AG09309 (cell line): ENCODE measurements around the gene NOL3.
A peak's percentile ranks its signal among the peaks of the same experiment; 100 is the strongest.

Source experiments
- DNase-seq: peaks from one replicate; pipeline ENCODE4 v3.0.0-alpha.2; 2010; ENCODE audit warnings: low read depth
- H3K4me3 ChIP-seq: 2 replicates; pipeline ENCODE4 v1.5.1; 2011; ENCODE audit warnings: mild to moderate bottlenecking, low read depth, low read length, moderate library complexity; ENCODE audit not compliant: control insufficient read depth
- TF ChIP-seq, protein P1 (sequence below): IDR thresholded peaks from 2 replicates; pipeline ENCODE4 v1.5.1; 2011; ENCODE audit warnings: mild to moderate bottlenecking, low read depth, low read length, inconsistent platforms; ENCODE audit not compliant: insufficient read depth, control insufficient read depth; ENCODE audit errors: missing control alignments

The NOL3 gene

DNA sequence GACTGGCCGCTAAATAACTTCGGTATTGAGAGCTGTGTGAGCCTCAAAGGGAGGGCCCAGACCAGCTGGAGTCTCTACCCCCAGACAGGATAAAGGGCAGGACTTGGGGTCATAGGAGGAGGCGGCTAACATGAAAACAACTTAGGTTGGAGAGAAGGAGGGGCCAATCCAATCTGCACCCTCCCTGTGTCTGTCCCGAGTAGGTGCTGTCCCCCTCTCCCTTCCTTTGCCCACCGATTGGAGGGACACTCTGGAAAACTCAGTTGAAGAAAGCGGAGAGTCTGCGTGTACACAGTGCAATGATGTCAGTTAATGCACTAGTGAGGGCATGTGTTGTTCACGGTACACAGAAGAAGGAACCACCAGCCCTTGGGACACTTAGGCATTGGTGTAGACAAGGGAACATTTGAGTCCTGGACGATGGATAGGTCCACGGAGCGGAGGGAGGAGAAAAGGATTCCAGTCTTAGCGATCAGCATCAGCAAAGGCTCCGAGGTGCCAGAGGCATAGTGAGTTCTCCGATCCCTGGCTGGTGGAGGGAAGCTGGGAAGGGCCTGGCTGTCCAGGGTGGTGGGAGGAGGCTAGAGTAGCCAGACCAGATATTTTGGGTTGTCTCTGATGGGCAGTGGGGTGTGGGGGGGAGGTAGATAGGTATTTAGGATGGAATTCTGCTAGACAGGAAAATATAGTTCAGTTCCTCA is 761 bp downstream of the NOL3 start:
- DNase-seq: no peak
- TF ChIP-seq, protein P1, sequence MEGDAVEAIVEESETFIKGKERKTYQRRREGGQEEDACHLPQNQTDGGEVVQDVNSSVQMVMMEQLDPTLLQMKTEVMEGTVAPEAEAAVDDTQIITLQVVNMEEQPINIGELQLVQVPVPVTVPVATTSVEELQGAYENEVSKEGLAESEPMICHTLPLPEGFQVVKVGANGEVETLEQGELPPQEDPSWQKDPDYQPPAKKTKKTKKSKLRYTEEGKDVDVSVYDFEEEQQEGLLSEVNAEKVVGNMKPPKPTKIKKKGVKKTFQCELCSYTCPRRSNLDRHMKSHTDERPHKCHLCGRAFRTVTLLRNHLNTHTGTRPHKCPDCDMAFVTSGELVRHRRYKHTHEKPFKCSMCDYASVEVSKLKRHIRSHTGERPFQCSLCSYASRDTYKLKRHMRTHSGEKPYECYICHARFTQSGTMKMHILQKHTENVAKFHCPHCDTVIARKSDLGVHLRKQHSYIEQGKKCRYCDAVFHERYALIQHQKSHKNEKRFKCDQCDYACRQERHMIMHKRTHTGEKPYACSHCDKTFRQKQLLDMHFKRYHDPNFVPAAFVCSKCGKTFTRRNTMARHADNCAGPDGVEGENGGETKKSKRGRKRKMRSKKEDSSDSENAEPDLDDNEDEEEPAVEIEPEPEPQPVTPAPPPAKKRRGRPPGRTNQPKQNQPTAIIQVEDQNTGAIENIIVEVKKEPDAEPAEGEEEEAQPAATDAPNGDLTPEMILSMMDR: no peak
- H3K4me3 ChIP-seq: peak overlapping the region; percentile 50

DNA sequence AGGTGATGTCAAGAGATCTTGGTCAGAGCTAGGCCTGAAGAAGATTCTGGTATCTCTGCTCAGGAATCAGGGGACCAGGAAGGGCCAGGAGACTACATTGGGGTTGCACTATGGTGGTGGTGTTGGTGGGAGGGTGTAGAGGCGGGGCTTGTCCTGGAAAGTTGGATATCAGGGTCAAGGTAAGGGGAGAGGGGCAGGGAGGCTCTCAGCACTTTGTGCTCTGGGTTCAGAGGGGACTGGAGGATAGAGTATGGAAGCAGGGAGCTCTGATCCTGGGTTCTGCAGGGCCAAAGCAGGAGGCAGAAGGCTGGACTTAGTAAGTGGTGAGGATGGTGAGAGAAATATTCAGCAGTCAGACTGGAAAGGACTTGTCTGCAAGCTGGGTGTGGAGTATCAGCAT is 3.0 kb downstream of the NOL3 start:
- DNase-seq: no peak
- TF ChIP-seq, protein P1: no peak
- H3K4me3 ChIP-seq: peak overlapping the region; percentile 66

DNA sequence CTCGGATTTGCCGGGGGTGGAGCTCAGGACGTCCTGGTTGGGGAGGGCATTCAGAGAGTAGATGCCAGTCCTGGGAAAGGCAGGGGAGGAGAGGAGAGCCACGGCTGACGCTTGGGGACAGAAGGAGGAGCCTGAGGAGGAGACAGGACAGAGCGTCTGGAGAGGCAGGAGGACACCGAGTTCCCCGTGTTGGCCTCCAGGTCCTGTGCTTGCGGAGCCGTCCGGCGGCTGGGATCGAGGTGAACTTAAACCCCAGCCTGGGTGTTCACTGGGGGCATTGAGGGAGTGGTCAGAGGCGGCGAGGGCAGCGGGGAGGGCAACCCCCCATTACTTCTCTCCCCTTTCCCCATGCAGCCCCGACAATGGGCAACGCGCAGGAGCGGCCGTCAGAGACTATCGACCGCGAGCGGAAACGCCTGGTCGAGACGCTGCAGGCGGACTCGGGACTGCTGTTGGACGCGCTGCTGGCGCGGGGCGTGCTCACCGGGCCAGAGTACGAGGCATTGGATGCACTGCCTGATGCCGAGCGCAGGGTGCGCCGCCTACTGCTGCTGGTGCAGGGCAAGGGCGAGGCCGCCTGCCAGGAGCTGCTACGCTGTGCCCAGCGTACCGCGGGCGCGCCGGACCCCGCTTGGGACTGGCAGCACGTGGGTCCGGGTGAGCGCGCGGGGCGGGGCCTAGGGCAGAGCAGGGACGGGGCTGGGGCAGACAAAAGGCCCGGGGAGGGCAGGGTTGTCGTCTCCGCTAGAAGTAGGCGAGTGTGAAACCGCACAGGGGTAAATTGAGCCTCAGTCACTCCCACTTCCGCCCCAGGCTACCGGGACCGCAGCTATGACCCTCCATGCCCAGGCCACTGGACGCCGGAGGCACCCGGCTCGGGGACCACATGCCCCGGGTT is 3.7 kb downstream of the NOL3 start:
- TF ChIP-seq, protein P1: peak; percentile 41
- H3K4me3 ChIP-seq: peak overlapping the region; percentile 66
- no peak for DNase-seq

DNA sequence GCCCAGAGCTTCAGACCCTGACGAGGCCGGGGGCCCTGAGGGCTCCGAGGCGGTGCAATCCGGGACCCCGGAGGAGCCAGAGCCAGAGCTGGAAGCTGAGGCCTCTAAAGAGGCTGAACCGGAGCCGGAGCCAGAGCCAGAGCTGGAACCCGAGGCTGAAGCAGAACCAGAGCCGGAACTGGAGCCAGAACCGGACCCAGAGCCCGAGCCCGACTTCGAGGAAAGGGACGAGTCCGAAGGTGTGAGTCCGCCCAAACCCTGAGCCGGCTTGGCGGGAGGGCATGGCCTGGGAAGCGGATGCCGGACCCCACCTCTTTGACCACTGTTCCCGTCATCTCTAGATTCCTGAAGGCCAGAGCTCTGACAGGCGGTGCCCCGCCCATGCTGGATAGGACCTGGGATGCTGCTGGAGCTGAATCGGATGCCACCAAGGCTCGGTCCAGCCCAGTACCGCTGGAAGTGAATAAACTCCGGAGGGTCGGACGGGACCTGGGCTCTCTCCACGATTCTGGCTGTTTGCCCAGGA is 4.4 kb downstream of the NOL3 start:
- peak overlapping the region; percentile 66; the same call in 1 of the 2 replicates for H3K4me3 ChIP-seq
- no peak for DNase-seq
- TF ChIP-seq, protein P1: no peak

DNA sequence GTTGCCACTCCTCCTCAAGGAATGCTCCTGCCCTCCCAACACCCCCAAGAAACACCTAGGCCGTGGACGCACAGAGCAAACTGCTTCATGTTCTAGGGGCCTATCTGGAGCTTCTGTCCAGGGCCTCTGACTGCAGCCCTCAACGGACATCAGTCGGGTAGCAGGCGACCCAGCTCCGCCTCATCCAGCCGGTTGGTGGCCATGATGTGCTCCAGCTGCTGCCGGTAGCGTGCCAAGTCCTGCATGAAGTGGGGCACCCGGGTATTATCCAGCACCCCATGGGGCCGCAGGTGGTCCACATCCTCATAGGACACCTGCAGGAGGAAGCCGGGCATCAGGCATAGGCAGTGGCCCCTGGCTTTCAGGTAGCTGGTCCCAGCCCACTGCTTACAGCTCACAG is 6.3 kb downstream of the NOL3 start:
- no peak for DNase-seq
- TF ChIP-seq, protein P1: no peak

DNA sequence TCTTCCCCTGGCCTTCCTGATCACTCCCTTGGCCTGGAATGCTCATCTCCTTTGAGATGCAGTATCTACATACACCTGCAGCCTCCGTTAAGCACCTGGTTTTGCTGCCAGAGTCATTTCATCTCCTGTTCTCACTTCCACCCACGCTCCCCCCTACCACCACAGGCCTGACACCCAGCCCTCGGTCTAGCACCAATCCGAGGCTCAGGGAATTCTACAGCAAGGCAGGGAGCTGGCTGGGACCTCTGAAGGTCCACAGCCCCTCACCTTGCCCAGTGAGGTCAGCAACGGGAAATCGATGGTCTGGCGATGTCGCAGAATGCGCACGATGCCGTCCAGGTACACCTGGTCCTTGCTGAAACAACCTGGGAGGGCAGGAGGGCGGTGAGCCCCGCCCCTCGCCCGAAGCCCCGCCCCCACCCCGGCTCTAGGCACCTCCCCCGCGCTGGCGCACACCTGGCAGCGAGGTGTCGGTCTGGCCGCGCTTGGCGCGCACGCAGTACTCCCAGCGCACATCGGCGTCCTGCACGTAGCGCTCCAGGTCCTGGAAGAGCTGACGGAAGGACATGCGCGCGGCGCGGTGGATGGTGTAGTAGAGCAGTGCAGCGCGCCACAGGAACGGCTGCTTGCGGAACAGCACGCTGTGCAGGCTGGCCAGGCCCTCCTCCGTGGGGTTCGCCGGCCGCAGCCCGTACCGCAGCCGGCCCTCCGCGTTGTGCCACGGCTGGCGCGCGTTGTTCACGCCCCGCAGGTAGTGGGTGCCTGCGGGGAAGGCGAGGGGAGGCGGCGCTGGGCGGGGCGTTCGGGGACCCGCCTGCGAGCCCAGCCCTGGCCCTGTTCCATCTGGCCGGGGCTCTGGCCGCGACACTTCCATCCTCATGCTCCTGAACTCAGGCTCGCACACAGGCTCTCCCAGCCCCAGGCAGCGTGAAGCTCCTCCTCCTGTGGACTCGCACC is 7.7 kb downstream of the NOL3 start:
- H3K4me3 ChIP-seq: peak overlapping the region; percentile 26
- no peak for DNase-seq
- TF ChIP-seq, protein P1: no peak

More for the DNA sequence above, 6.3 kb downstream of the NOL3 start:
- no peak overlapping the region for H3K4me3 ChIP-seq
